ENCODE data around the gene UGGT1.

Gene UGGT1

GRCh38 chr2:128109243-128109642 is 18.2 kb downstream of the UGGT1 start:
- no peak for DNase-seq

GRCh38 chr2:128115921-128116623 is 25.1 kb downstream of the UGGT1 start:
- DNase-seq: no peak

GRCh38 chr2:128134573-128134972 is 43.6 kb downstream of the UGGT1 start:
- DNase-seq: no peak

GRCh38 chr2:128137094-128137616 is 46.2 kb downstream of the UGGT1 start:
- DNase-seq: no peak

GRCh38 chr2:128139624-128140023 is 48.6 kb downstream of the UGGT1 start:
- no peak for DNase-seq

- DNase-seq: peak in 2 of 56 donors; percentile 9 to 18
Observed at GRCh38 chr2:128145651-128146050, 54.7 kb downstream of the UGGT1 start.

GRCh38 chr2:128153786-128154185 is 62.8 kb downstream of the UGGT1 start:
- no peak for DNase-seq

GRCh38 chr2:128154225-128154624 is 63.2 kb downstream of the UGGT1 start:
- DNase-seq: peak in 7 of 56 donors; percentile 3 to 19 (median 9)

- no peak for DNase-seq
Observed at GRCh38 chr2:128155970-128156369, 65.0 kb downstream of the UGGT1 start.

- no peak for DNase-seq
Observed at GRCh38 chr2:128156812-128157211, 65.8 kb downstream of the UGGT1 start.

GRCh38 chr2:128157644-128158043 is 66.6 kb downstream of the UGGT1 start:
- no peak for DNase-seq

- no peak for DNase-seq
Observed at GRCh38 chr2:128158176-128158575, 67.2 kb downstream of the UGGT1 start.

- DNase-seq: no peak
Observed at GRCh38 chr2:128159437-128159836, 68.4 kb downstream of the UGGT1 start.

- no peak for DNase-seq
Observed at GRCh38 chr2:128160616-128161275, 69.7 kb downstream of the UGGT1 start.

- DNase-seq: no peak
Observed at GRCh38 chr2:128162266-128162665, 71.3 kb downstream of the UGGT1 start.

- no peak for DNase-seq
Observed at GRCh38 chr2:128164311-128164710, 73.3 kb downstream of the UGGT1 start.

GRCh38 chr2:128166746-128167353 is 75.8 kb downstream of the UGGT1 start:
- DNase-seq: no peak

- DNase-seq: no peak
Observed at GRCh38 chr2:128169094-128169493, 78.1 kb downstream of the UGGT1 start.

GRCh38 chr2:128169497-128169896 is 78.5 kb downstream of the UGGT1 start:
- DNase-seq: no peak

- no peak for DNase-seq
Observed at GRCh38 chr2:128169933-128170709, 79.1 kb downstream of the UGGT1 start.

- no peak for DNase-seq
Observed at GRCh38 chr2:128170776-128171175, 79.8 kb downstream of the UGGT1 start.

GRCh38 chr2:128172191-128172590 is 81.2 kb downstream of the UGGT1 start:
- no peak for DNase-seq
